ENCODE results near the gene LSS.
"Not testable (repeated sequence)": the region's sequence is repeated elsewhere in the genome, so short reads cannot be mapped to it uniquely, and the experiment has no call there.

GRCh38 chr21:46241577-46241976, 13.0 kb upstream of the LSS start:
- not testable (repeated sequence) for TF ChIP-seq REST (IDR thresholded peaks at IDR 0.05; ENCODE audit: borderline replicate concordance); TAF1 (IDR thresholded peaks at IDR 0.05; ENCODE audit: low read depth); EP300 (conservative IDR thresholded peaks at IDR 0.05; ENCODE audit: poor library complexity, severe bottlenecking); CTCF (IDR thresholded peaks at IDR 0.05; ENCODE audit: poor library complexity, severe bottlenecking); POLR2AphosphoS5 (IDR thresholded peaks at IDR 0.05); RAD21 (conservative IDR thresholded peaks at IDR 0.05); EZH2 (IDR thresholded peaks at IDR 0.05; ENCODE audit: borderline replicate concordance, insufficient read depth, low read length, poor library complexity, severe bottlenecking); MXI1 (conservative IDR thresholded peaks at IDR 0.05; ENCODE audit: poor library complexity, severe bottlenecking)

All from neural cell (in vitro differentiated cells).